ENCODE data around the gene THSD7B.
"Not testable (repeated sequence)": the region's sequence is repeated elsewhere in the genome, so short reads cannot be mapped to it uniquely, and the experiment has no call there.

Gene THSD7B

GRCh38 chr2:137050949-137051348 is 285.6 kb downstream of the THSD7B start:
- H3K9ac ChIP-seq (ENCODE audit: low read depth, low read length): no peak overlapping the region
- no peaks in the 10 kb centered on the region for H3K9me3 ChIP-seq (replicated peaks; ENCODE audit: low read length)
- no peaks in the 10 kb centered on the region for H3K36me3 ChIP-seq (ENCODE audit: insufficient read depth, low read length)
- H3K4me1 ChIP-seq (ENCODE audit: control insufficient read depth, insufficient read depth, low read length): no peaks in the 10 kb centered on the region
- H3K27me3 ChIP-seq (ENCODE audit: control insufficient read depth, insufficient read depth, low read length): no peaks in the 10 kb centered on the region
- H3K4me3 ChIP-seq (ENCODE audit: low read length): no peak overlapping the region
- H3K4me2 ChIP-seq (ENCODE audit: low read length): no peak overlapping the region

- H3K4me1 ChIP-seq (ENCODE audit: control insufficient read depth, insufficient read depth, low read length): no peaks in the 10 kb centered on the region
- no peaks in the 10 kb centered on the region for H3K27me3 ChIP-seq (ENCODE audit: control insufficient read depth, insufficient read depth, low read length)
- H3K9ac ChIP-seq (ENCODE audit: low read depth, low read length): no peak overlapping the region
- H3K36me3 ChIP-seq (ENCODE audit: insufficient read depth, low read length): no peaks in the 10 kb centered on the region
- H3K4me2 ChIP-seq (ENCODE audit: low read length): no peak overlapping the region
- no peak overlapping the region for H3K4me3 ChIP-seq (ENCODE audit: low read length)
- no peaks in the 10 kb centered on the region for H3K9me3 ChIP-seq (replicated peaks; ENCODE audit: low read length)
These were observed 286.5 kb downstream of the THSD7B start for GRCh38 chr2:137051778-137052398.

GRCh38 chr2:137056704-137057103 is 291.4 kb downstream of the THSD7B start:
- Histone ChIP-seq H3K9ac (ENCODE audit: low read depth, low read length) (no peak overlapping the region), H3K9me3 (replicated peaks; ENCODE audit: low read length) (no peaks in the 10 kb centered on the region), H3K4me1 (ENCODE audit: control insufficient read depth, insufficient read depth, low read length) (no peaks in the 10 kb centered on the region), H3K36me3 (ENCODE audit: insufficient read depth, low read length) (no peaks in the 10 kb centered on the region), H3K4me2 (ENCODE audit: low read length) (no peak overlapping the region), H3K27me3 (ENCODE audit: control insufficient read depth, insufficient read depth, low read length) (no peaks in the 10 kb centered on the region), H3K4me3 (ENCODE audit: low read length) (no peak overlapping the region)

GRCh38 chr2:137076111-137076765 is 310.9 kb downstream of the THSD7B start:
- not testable (repeated sequence) for H3K4me3 ChIP-seq (ENCODE audit: low read length)

DNA sequence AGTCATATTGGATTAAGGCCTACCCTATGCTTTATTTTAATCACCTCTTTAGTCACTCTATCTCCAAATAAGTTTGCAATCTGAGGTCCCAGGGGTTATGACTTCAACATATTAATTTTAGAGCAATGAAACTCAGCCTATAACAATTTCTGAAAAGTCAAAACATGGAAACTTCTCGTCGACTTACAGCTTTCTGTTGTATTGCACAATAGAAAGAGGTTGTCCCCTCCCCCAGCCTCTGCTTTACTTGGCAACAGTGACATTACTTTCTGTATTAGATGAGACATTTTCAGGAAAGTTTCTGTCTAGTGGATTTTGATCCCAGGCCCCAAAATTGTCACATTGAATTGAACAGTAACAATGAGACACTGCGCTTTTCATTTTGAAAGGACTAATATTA is 326.4 kb downstream of the THSD7B start:
- H3K9me3 ChIP-seq (replicated peaks; ENCODE audit: low read length): no peaks in the 10 kb centered on the region
- no peaks in the 10 kb centered on the region for H3K36me3 ChIP-seq (ENCODE audit: insufficient read depth, low read length)
- H3K4me2 ChIP-seq (ENCODE audit: low read length): no peak overlapping the region
- H3K4me1 ChIP-seq (ENCODE audit: control insufficient read depth, insufficient read depth, low read length): no peaks in the 10 kb centered on the region
- no peaks in the 10 kb centered on the region for H3K27me3 ChIP-seq (ENCODE audit: control insufficient read depth, insufficient read depth, low read length)
- H3K9ac ChIP-seq (ENCODE audit: low read depth, low read length): no peak overlapping the region
- no peak overlapping the region for H3K4me3 ChIP-seq (ENCODE audit: low read length)

More at GRCh38 chr2:137076111-137076765, 310.9 kb downstream of the THSD7B start:
- H3K4me1 ChIP-seq (ENCODE audit: control insufficient read depth, insufficient read depth, low read length); H3K9ac ChIP-seq (ENCODE audit: low read depth, low read length); H3K9me3 ChIP-seq (replicated peaks; ENCODE audit: low read length); H3K4me2 ChIP-seq (ENCODE audit: low read length); H3K27me3 ChIP-seq (ENCODE audit: control insufficient read depth, insufficient read depth, low read length); H3K36me3 ChIP-seq (ENCODE audit: insufficient read depth, low read length): not testable (repeated sequence)

DNA sequence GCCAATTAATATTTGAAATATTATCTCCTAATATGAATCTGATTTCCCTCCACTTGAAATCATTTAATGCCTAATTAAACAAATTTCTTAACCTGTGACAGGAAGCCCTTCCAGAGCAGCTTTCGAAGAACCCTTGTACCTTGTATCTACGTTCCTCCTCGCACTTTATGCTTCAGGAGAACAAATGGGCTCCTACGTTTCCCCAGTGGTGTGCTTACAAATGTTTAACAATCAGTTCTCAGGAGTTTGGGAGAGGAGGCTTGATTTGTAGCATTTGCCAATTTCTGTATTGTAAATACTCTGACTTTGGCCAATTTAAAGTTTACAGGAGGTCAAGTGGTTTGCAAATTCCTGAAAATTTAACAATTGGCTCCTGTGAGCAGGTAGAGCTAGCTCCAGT is 327.8 kb downstream of the THSD7B start:
- Histone ChIP-seq H3K4me1 (ENCODE audit: control insufficient read depth, insufficient read depth, low read length) (no peaks in the 10 kb centered on the region), H3K4me2 (ENCODE audit: low read length) (no peak overlapping the region), H3K27me3 (ENCODE audit: control insufficient read depth, insufficient read depth, low read length) (no peaks in the 10 kb centered on the region), H3K36me3 (ENCODE audit: insufficient read depth, low read length) (no peaks in the 10 kb centered on the region), H3K9ac (ENCODE audit: low read depth, low read length) (no peak overlapping the region), H3K4me3 (ENCODE audit: low read length) (no peak overlapping the region), H3K9me3 (replicated peaks; ENCODE audit: low read length) (no peaks in the 10 kb centered on the region)

GRCh38 chr2:137096187-137096586 is 330.8 kb downstream of the THSD7B start:
- H3K4me2 ChIP-seq (ENCODE audit: low read length): no peak overlapping the region
- H3K4me1 ChIP-seq (ENCODE audit: control insufficient read depth, insufficient read depth, low read length): no peaks in the 10 kb centered on the region
- H3K9ac ChIP-seq (ENCODE audit: low read depth, low read length): no peak overlapping the region
- no peak overlapping the region for H3K4me3 ChIP-seq (ENCODE audit: low read length)
- no peaks in the 10 kb centered on the region for H3K36me3 ChIP-seq (ENCODE audit: insufficient read depth, low read length)
- no peaks in the 10 kb centered on the region for H3K9me3 ChIP-seq (replicated peaks; ENCODE audit: low read length)
- H3K27me3 ChIP-seq (ENCODE audit: control insufficient read depth, insufficient read depth, low read length): no peaks in the 10 kb centered on the region

- Histone ChIP-seq H3K4me3 (ENCODE audit: low read length) (no peak overlapping the region), H3K27me3 (ENCODE audit: control insufficient read depth, insufficient read depth, low read length) (no peaks in the 10 kb centered on the region), H3K36me3 (ENCODE audit: insufficient read depth, low read length) (no peaks in the 10 kb centered on the region), H3K9me3 (replicated peaks; ENCODE audit: low read length) (no peaks in the 10 kb centered on the region), H3K9ac (ENCODE audit: low read depth, low read length) (no peak overlapping the region), H3K4me1 (ENCODE audit: control insufficient read depth, insufficient read depth, low read length) (no peaks in the 10 kb centered on the region), H3K4me2 (ENCODE audit: low read length) (no peak overlapping the region)
These were observed 331.3 kb downstream of the THSD7B start for GRCh38 chr2:137096693-137097092.

- not testable (repeated sequence) for H3K9me3 ChIP-seq (replicated peaks; ENCODE audit: low read length); H3K27me3 ChIP-seq (ENCODE audit: control insufficient read depth, insufficient read depth, low read length); H3K9ac ChIP-seq (ENCODE audit: low read depth, low read length)
These were observed 336.5 kb downstream of the THSD7B start for GRCh38 chr2:137101814-137102213.

GRCh38 chr2:137107904-137108303 is 342.6 kb downstream of the THSD7B start:
- no peak overlapping the region for H3K4me3 ChIP-seq (ENCODE audit: low read length)
- no peaks in the 10 kb centered on the region for H3K36me3 ChIP-seq (ENCODE audit: insufficient read depth, low read length)
- H3K9me3 ChIP-seq (replicated peaks; ENCODE audit: low read length): no peaks in the 10 kb centered on the region
- H3K27me3 ChIP-seq (ENCODE audit: control insufficient read depth, insufficient read depth, low read length): no peaks in the 10 kb centered on the region
- no peak overlapping the region for H3K4me2 ChIP-seq (ENCODE audit: low read length)
- no peak overlapping the region for H3K9ac ChIP-seq (ENCODE audit: low read depth, low read length)
- no peaks in the 10 kb centered on the region for H3K4me1 ChIP-seq (ENCODE audit: control insufficient read depth, insufficient read depth, low read length)

More at GRCh38 chr2:137101814-137102213, 336.5 kb downstream of the THSD7B start:
- H3K4me3 ChIP-seq (ENCODE audit: low read length); H3K4me2 ChIP-seq (ENCODE audit: low read length); H3K36me3 ChIP-seq (ENCODE audit: insufficient read depth, low read length); H3K4me1 ChIP-seq (ENCODE audit: control insufficient read depth, insufficient read depth, low read length): not testable (repeated sequence)

DNA sequence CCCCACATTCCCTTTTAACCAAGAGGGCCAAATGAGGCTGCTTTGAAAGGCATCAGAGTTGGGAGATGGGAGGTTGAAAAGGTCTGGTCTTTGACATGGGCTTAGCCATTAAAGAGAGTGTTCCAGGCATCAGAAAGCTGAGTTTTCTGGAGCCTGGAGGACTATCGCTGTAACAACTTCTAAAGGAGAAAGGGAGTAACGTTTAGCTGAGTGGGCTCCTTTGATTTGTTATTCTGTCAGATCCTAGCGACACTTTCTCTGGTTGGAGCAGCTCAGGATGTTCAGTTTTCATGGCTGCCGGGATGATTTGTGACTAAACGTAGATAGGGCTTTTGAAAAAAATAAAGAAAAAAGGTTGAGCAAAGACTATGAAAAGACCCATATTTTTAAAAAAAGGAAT is 346.6 kb downstream of the THSD7B start:
- Histone ChIP-seq H3K4me3 (ENCODE audit: low read length) (no peak overlapping the region), H3K4me1 (ENCODE audit: control insufficient read depth, insufficient read depth, low read length) (peaks cover 32% of the 10 kb centered on the region), H3K27me3 (ENCODE audit: control insufficient read depth, insufficient read depth, low read length) (no peaks in the 10 kb centered on the region), H3K9me3 (replicated peaks; ENCODE audit: low read length) (no peaks in the 10 kb centered on the region), H3K9ac (ENCODE audit: low read depth, low read length) (no peak overlapping the region), H3K4me2 (ENCODE audit: low read length) (no peak overlapping the region), H3K36me3 (ENCODE audit: insufficient read depth, low read length) (no peaks in the 10 kb centered on the region)
